Measurements from ENCODE around the gene KCTD7.
"Not testable (repeated sequence)": the region's sequence is repeated elsewhere in the genome, so short reads cannot be mapped to it uniquely, and the experiment has no call there.

Gene KCTD7

GRCh38 chr7:66630531-66630930, 1.9 kb downstream of the KCTD7 start:
- Histone ChIP-seq H3K4me1 (ENCODE audit: control insufficient read depth, low read length) (peaks cover 77% of the 10 kb centered on the region), H3K4me2 (ENCODE audit: low read length) (peak overlapping the region; percentile 94), H3K9me2 (replicated peaks; ENCODE audit: control insufficient read depth, low read length) (no peaks in the 10 kb centered on the region), H3K27me3 (ENCODE audit: control insufficient read depth, low read length) (no peaks in the 10 kb centered on the region), H3F3A (ENCODE audit: control insufficient read depth, insufficient read depth) (peaks cover 54% of the 10 kb centered on the region), H4K20me1 (ENCODE audit: control insufficient read depth, insufficient read depth, low read depth, low read length) (no peaks in the 10 kb centered on the region), H3K79me2 (ENCODE audit: control insufficient read depth, low read length) (peaks cover 41% of the 10 kb centered on the region), H3K36me3 (ENCODE audit: control insufficient read depth, low read length) (peaks cover 19% of the 10 kb centered on the region), H3K4me3 (ENCODE audit: low read length) (peak overlapping the region; percentile 82), H3K9me3 (ENCODE audit: control insufficient read depth, insufficient read depth, low read length) (no peaks in the 10 kb centered on the region), H3K27ac (ENCODE audit: low read depth, low read length) (peak overlapping the region; percentile 64)
- TF ChIP-seq CTCF (IDR thresholded peaks at IDR 0.05; ENCODE audit: low read depth, low read length, poor library complexity, severe bottlenecking) (no peak), EZH2phosphoT487 (IDR thresholded peaks at IDR 0.05; ENCODE audit: borderline replicate concordance, low read length) (no peak)

GRCh38 chr7:66631471-66631870, 2.8 kb downstream of the KCTD7 start:
- Histone ChIP-seq H3K79me2 (ENCODE audit: control insufficient read depth, low read length) (peaks cover 41% of the 10 kb centered on the region), H3K4me3 (ENCODE audit: low read length) (peak overlapping the region; percentile 82), H3K27me3 (ENCODE audit: control insufficient read depth, low read length) (no peaks in the 10 kb centered on the region), H3F3A (ENCODE audit: control insufficient read depth, insufficient read depth) (peaks cover 50% of the 10 kb centered on the region), H3K27ac (ENCODE audit: low read depth, low read length) (peak overlapping the region; percentile 64), H3K9me2 (replicated peaks; ENCODE audit: control insufficient read depth, low read length) (no peaks in the 10 kb centered on the region), H3K4me2 (ENCODE audit: low read length) (peak overlapping the region; percentile 94), H3K36me3 (ENCODE audit: control insufficient read depth, low read length) (peaks cover 22% of the 10 kb centered on the region), H3K4me1 (ENCODE audit: control insufficient read depth, low read length) (peaks cover 84% of the 10 kb centered on the region), H4K20me1 (ENCODE audit: control insufficient read depth, insufficient read depth, low read depth, low read length) (no peaks in the 10 kb centered on the region), H3K9me3 (ENCODE audit: control insufficient read depth, insufficient read depth, low read length) (no peaks in the 10 kb centered on the region)
- TF ChIP-seq EZH2phosphoT487 (IDR thresholded peaks at IDR 0.05; ENCODE audit: borderline replicate concordance, low read length) (no peak), CTCF (IDR thresholded peaks at IDR 0.05; ENCODE audit: low read depth, low read length, poor library complexity, severe bottlenecking) (no peak)

GRCh38 chr7:66634816-66635215, 6.1 kb downstream of the KCTD7 start:
- Histone ChIP-seq H4K20me1 (ENCODE audit: control insufficient read depth, insufficient read depth, low read depth, low read length) (no peaks in the 10 kb centered on the region), H3K4me1 (ENCODE audit: control insufficient read depth, low read length) (peaks cover 71% of the 10 kb centered on the region), H3F3A (ENCODE audit: control insufficient read depth, insufficient read depth) (peaks cover 44% of the 10 kb centered on the region), H3K27me3 (ENCODE audit: control insufficient read depth, low read length) (no peaks in the 10 kb centered on the region), H3K36me3 (ENCODE audit: control insufficient read depth, low read length) (peaks cover 48% of the 10 kb centered on the region), H3K4me2 (ENCODE audit: low read length) (peak overlapping the region; percentile 80), H3K9me3 (ENCODE audit: control insufficient read depth, insufficient read depth, low read length) (no peaks in the 10 kb centered on the region), H3K9me2 (replicated peaks; ENCODE audit: control insufficient read depth, low read length) (no peaks in the 10 kb centered on the region), H3K4me3 (ENCODE audit: low read length) (peak overlapping the region; percentile 65), H3K79me2 (ENCODE audit: control insufficient read depth, low read length) (peaks cover 34% of the 10 kb centered on the region), H3K27ac (ENCODE audit: low read depth, low read length) (peak overlapping the region; percentile 93)
- no peak for TF ChIP-seq CTCF (IDR thresholded peaks at IDR 0.05; ENCODE audit: low read depth, low read length, poor library complexity, severe bottlenecking)
- TF ChIP-seq EZH2phosphoT487 (IDR thresholded peaks at IDR 0.05; ENCODE audit: borderline replicate concordance, low read length): no peak

- Histone ChIP-seq H3K4me2 (ENCODE audit: low read length) (peak overlapping the region; percentile 80), H3K27ac (ENCODE audit: low read depth, low read length) (peak overlapping the region; percentile 93), H3K79me2 (ENCODE audit: control insufficient read depth, low read length) (peaks cover 28% of the 10 kb centered on the region)
These were observed 6.8 kb downstream of the KCTD7 start for GRCh38 chr7:66635322-66635981.

GRCh38 chr7:66635982-66636546, 7.4 kb downstream of the KCTD7 start:
- Histone ChIP-seq H3K4me3 (ENCODE audit: low read length) (0 out of 2 replicates have a peak overlapping the region, but pooled peaks have one; percentile 21), H3K4me1 (ENCODE audit: control insufficient read depth, low read length) (peaks cover 61% of the 10 kb centered on the region), H3F3A (ENCODE audit: control insufficient read depth, insufficient read depth) (peaks cover 40% of the 10 kb centered on the region), H3K36me3 (ENCODE audit: control insufficient read depth, low read length) (peaks cover 58% of the 10 kb centered on the region), H3K4me2 (ENCODE audit: low read length) (peak overlapping the region; percentile 49), H3K79me2 (ENCODE audit: control insufficient read depth, low read length) (peaks cover 22% of the 10 kb centered on the region), H3K27ac (ENCODE audit: low read depth, low read length) (peak overlapping the region; percentile 93)
- not testable (repeated sequence) for H3K27me3 ChIP-seq (ENCODE audit: control insufficient read depth, low read length); H4K20me1 ChIP-seq (ENCODE audit: control insufficient read depth, insufficient read depth, low read depth, low read length); H3K9me2 ChIP-seq (replicated peaks; ENCODE audit: control insufficient read depth, low read length); H3K9me3 ChIP-seq (ENCODE audit: control insufficient read depth, insufficient read depth, low read length)

More at GRCh38 chr7:66635322-66635981, 6.8 kb downstream of the KCTD7 start:
- not testable (repeated sequence) for H4K20me1 ChIP-seq (ENCODE audit: control insufficient read depth, insufficient read depth, low read depth, low read length); H3K9me3 ChIP-seq (ENCODE audit: control insufficient read depth, insufficient read depth, low read length); H3K27me3 ChIP-seq (ENCODE audit: control insufficient read depth, low read length); H3K9me2 ChIP-seq (replicated peaks; ENCODE audit: control insufficient read depth, low read length)
- H3K4me3 ChIP-seq (ENCODE audit: low read length): peak overlapping the region; percentile 65
- peaks cover 64% of the 10 kb centered on the region for H3K4me1 ChIP-seq (ENCODE audit: control insufficient read depth, low read length)
- H3F3A ChIP-seq (ENCODE audit: control insufficient read depth, insufficient read depth): peaks cover 39% of the 10 kb centered on the region
- H3K36me3 ChIP-seq (ENCODE audit: control insufficient read depth, low read length): peaks cover 54% of the 10 kb centered on the region
